ENCODE results near the gene THAP8. TPM values are rescaled to one million over a fixed set of nuclear protein-coding genes. Genes with fewer than 3 reads are reported as not detected.

The THAP8 gene
- total RNA-seq, 1 donor from 2014 or later: 10.1 TPM

DNA sequence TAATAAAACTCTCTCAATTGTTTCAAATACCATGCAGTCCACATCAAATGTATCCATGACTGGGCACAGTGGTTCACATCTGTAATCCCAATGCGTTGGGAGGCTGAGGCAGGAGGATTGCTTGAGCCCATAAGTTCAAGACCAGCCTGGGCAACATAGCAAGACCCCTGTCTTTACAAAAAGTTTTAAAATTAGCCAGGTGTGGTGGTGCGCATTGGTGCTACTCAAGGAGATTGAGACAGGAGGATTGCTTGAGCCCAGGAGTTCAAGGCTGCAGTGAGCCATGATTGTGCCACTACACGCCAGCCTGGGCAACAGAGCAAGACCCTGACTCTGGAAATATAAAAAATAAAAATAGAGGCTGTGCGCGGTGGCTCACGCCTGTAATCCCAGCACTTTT lies 26.4 kb downstream of the THAP8 start:
- no peak for DNase-seq (ENCODE audit: low spot score, unreplicated experiment)
- Mint-ChIP-seq H3K4me3 (ENCODE audit: low read depth) (no peak overlapping the region), H3K27ac (no peak overlapping the region), H3K27me3 (no peaks in the 10 kb centered on the region), H3K9me3 (ENCODE audit: low read depth) (no peaks in the 10 kb centered on the region), H3K36me3 (ENCODE audit: insufficient read depth) (peaks cover 5% of the 10 kb centered on the region), H3K4me1 (ENCODE audit: low read depth) (peaks cover 5% of the 10 kb centered on the region)
- TF ChIP-seq, protein P1, sequence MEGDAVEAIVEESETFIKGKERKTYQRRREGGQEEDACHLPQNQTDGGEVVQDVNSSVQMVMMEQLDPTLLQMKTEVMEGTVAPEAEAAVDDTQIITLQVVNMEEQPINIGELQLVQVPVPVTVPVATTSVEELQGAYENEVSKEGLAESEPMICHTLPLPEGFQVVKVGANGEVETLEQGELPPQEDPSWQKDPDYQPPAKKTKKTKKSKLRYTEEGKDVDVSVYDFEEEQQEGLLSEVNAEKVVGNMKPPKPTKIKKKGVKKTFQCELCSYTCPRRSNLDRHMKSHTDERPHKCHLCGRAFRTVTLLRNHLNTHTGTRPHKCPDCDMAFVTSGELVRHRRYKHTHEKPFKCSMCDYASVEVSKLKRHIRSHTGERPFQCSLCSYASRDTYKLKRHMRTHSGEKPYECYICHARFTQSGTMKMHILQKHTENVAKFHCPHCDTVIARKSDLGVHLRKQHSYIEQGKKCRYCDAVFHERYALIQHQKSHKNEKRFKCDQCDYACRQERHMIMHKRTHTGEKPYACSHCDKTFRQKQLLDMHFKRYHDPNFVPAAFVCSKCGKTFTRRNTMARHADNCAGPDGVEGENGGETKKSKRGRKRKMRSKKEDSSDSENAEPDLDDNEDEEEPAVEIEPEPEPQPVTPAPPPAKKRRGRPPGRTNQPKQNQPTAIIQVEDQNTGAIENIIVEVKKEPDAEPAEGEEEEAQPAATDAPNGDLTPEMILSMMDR (IDR thresholded peaks at IDR 0.05; ENCODE audit: unreplicated experiment): no peak

DNA sequence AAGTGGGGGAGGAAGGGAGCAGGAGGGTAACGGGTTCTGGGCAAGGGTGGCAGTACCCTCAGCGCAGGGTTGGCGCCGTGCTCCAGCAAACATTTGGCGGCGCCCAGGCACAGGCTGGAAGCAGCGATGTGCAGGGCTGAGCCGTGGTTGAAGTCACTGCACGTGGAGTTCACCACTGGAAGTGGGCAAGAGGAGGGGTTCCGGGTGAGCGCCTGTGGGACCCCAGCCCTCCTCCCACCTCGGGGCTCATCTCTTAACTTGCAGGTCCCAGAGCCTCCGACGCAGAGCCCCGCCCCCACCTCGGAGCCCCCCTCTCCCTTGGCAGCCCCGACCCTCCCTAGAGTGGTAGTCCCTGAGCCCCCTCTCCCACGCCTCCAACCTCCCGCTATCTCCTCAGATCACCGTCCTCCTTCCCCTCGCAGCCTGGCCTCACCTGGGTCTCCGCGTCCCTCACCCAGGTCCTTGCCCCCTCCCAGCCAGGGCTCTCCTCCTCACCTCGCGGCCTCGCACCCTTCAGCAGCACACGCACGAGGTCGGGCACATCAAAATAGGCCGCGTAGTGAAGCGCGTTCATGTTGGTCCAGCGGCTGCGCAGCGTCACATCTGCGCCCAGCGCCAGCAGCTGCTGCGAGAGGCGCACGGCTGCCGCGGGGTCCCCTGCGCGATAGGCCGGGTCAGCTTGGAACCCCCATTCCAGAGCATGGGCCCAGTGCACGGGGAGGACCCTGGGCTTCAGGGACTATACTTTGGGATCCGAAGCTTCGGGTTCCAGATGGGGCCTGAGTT lies 27.8 kb downstream of the THAP8 start:
- Mint-ChIP-seq H3K4me3 (ENCODE audit: low read depth) (no peak overlapping the region), H3K36me3 (ENCODE audit: insufficient read depth) (peaks cover 5% of the 10 kb centered on the region), H3K9me3 (ENCODE audit: low read depth) (no peaks in the 10 kb centered on the region), H3K4me1 (ENCODE audit: low read depth) (peaks cover 1% of the 10 kb centered on the region), H3K27me3 (no peaks in the 10 kb centered on the region), H3K27ac (no peak overlapping the region)
- TF ChIP-seq, protein P1 (IDR thresholded peaks at IDR 0.05; ENCODE audit: unreplicated experiment): no peak
- DNase-seq (ENCODE audit: low spot score, unreplicated experiment): no peak

DNA sequence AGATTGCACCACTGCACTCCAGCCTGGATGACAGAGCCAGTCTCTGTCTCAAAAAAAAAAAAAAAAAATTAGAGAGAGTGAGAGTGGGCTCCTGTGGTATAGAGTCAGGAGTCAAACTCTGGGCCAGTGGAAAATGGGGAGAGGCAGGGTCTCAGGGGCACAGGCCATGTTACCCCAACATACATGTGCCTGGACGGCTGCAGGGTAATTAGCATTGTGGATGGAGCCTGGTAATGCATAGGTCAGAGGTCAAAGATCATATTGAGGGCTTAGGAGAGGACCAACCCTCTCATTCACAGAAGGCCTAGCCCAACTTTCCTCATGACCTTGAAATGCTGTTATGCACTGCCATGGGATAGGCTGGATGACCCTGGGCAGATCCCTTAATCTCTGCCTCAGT lies 28.5 kb downstream of the THAP8 start:
- no peak for DNase-seq (ENCODE audit: low spot score, unreplicated experiment)
- H3K9me3 Mint-ChIP-seq (ENCODE audit: low read depth): no peaks in the 10 kb centered on the region
- TF ChIP-seq, protein P1 (IDR thresholded peaks at IDR 0.05; ENCODE audit: unreplicated experiment): no peak
- no peaks in the 10 kb centered on the region for H3K4me1 Mint-ChIP-seq (ENCODE audit: low read depth)
- H3K4me3 Mint-ChIP-seq (ENCODE audit: low read depth): no peak overlapping the region
- H3K36me3 Mint-ChIP-seq (ENCODE audit: insufficient read depth): peaks cover 5% of the 10 kb centered on the region
- no peak overlapping the region for H3K27ac Mint-ChIP-seq
- H3K27me3 Mint-ChIP-seq: no peaks in the 10 kb centered on the region

DNA sequence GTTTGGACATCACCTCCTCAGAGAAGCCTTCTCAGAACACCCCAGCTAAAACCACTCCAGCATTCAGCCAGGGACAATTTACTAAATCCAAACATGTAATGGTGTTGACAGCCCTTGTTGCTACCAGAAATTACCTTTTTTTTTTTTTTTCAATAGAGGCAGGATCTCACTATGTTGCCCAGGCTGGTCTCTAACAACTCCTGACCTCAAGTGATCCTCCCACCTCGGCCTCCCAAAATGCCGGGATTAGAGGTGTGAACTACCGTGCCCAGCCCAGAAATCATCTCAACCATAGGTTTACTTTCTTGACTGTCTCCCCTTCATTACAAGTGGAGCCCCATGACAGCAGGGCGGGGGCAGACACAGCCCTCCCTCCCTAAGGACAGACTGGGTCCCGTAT lies 30.7 kb downstream of the THAP8 start:
- Mint-ChIP-seq H3K27ac (no peak overlapping the region), H3K9me3 (ENCODE audit: low read depth) (no peaks in the 10 kb centered on the region), H3K36me3 (ENCODE audit: insufficient read depth) (peaks cover 2% of the 10 kb centered on the region)

DNA sequence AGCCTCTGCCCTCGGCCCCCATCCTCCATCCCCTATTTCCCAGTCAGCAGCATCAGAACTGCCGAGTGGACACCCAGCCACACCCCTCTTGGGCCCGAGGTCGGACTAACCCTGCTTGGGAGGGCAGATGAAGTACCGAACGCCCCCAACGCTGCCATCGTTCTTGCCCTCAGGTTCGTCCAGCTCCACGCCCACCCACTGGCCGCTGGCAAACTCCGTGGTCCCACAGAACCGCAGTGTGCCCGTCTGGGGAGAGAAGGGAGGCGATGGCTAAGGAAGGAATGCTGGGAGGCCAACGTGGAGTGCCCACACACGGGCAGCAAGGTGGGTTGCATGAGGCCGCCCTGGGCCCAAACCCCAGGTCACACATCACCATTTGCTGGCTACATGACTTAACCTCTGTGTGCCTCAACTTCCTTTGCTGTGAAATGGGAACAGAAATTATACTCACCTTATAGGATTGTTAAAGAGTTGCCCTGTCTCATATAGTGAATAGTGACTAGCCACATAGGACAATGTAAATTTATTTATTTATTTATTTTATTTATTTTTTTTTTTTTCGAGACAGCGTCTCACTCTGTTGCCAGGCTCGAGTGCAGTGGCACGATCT lies 34.9 kb downstream of the THAP8 start:
- DNase-seq (ENCODE audit: low spot score, unreplicated experiment): no peak
- H3K27me3 Mint-ChIP-seq: no peaks in the 10 kb centered on the region
- no peak overlapping the region for H3K27ac Mint-ChIP-seq
- TF ChIP-seq, protein P1 (IDR thresholded peaks at IDR 0.05; ENCODE audit: unreplicated experiment): no peak
- H3K9me3 Mint-ChIP-seq (ENCODE audit: low read depth): no peaks in the 10 kb centered on the region
- H3K36me3 Mint-ChIP-seq (ENCODE audit: insufficient read depth): peaks cover 1% of the 10 kb centered on the region
- no peak overlapping the region for H3K4me3 Mint-ChIP-seq (ENCODE audit: low read depth)
- peaks cover 5% of the 10 kb centered on the region for H3K4me1 Mint-ChIP-seq (ENCODE audit: low read depth)

More for the DNA sequence above, 30.7 kb downstream of the THAP8 start:
- TF ChIP-seq, protein P1 (IDR thresholded peaks at IDR 0.05; ENCODE audit: unreplicated experiment): no peak
- H3K27me3 Mint-ChIP-seq: no peaks in the 10 kb centered on the region
- no peak for DNase-seq (ENCODE audit: low spot score, unreplicated experiment)
- H3K4me1 Mint-ChIP-seq (ENCODE audit: low read depth): no peaks in the 10 kb centered on the region
- H3K4me3 Mint-ChIP-seq (ENCODE audit: low read depth): no peak overlapping the region

Measured in progenitor cell of endocrine pancreas (in vitro differentiated cells).